Osteocyte (in vitro differentiated cells): ENCODE measurements around the gene ZNF718. TPM values are rescaled to one million over a fixed set of nuclear protein-coding genes. Genes with fewer than 3 reads are reported as not detected.

ENCODE experiments used
- DNase-seq: peaks from one replicate; pipeline ENCODE4 v3.0.0; 2021; ENCODE audit warnings: mixed read lengths; ENCODE audit not compliant: unreplicated experiment; ENCODE audit errors: extremely low spot score
- H3K27ac Mint-ChIP-seq: one replicate; pipeline ENCODE4 v1.8.0; 2021; ENCODE audit warnings: mild to moderate bottlenecking, mixed read lengths; ENCODE audit not compliant: unreplicated experiment
- H3K27me3 Mint-ChIP-seq: one replicate; pipeline ENCODE4 v1.8.0; 2021; ENCODE audit warnings: mixed read lengths; ENCODE audit not compliant: unreplicated experiment
- H3K36me3 Mint-ChIP-seq: one replicate; pipeline ENCODE4 v1.8.0; 2021; ENCODE audit warnings: mixed read lengths; ENCODE audit not compliant: unreplicated experiment
- H3K4me1 Mint-ChIP-seq: one replicate; pipeline ENCODE4 v1.8.0; 2021; ENCODE audit warnings: mixed read lengths; ENCODE audit not compliant: unreplicated experiment
- H3K4me3 Mint-ChIP-seq: one replicate; pipeline ENCODE4 v1.8.0; 2021; ENCODE audit warnings: mild to moderate bottlenecking, moderate library complexity, mixed read lengths; ENCODE audit not compliant: unreplicated experiment
- H3K9me3 Mint-ChIP-seq: one replicate; pipeline ENCODE4 v1.8.0; 2021; ENCODE audit warnings: mixed read lengths; ENCODE audit not compliant: unreplicated experiment
- total RNA-seq: library from RNA; stranded (reverse); gene quantifications from 2 replicates; pipeline ENCODE4 v1.2.1, GENCODE V29; 2021
- TF ChIP-seq, protein P1 (sequence below): fragments of 200-600 bp; sonication (generic); IDR thresholded peaks from 2 replicates; pipeline ENCODE4 v1.5.0; 2021; ENCODE audit warnings: antibody characterized with exemption, mild to moderate bottlenecking, moderate library complexity

Gene ZNF718
- total RNA-seq, 1 donor from 2014 or later, result 5.9 TPM

DNA sequence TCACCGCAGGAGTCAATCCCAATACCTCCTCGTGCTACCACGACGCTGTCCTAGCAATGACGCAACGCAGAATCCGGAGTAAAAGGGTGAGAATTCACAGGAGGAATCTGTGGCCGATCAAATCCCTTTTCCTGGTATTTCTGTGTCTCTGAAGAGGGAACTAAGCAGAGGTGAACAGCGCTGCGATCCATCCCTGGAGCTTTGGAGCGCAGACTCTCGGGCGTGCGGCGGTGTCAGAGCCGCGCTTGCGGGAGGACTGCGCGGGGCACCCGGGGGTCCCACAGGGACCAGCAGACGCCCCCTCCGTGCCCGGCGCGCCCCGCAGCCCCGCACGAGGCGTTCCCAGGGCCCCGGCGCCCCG is 17.2 kb upstream of the ZNF718 start:
- Mint-ChIP-seq H3K4me3 (no peak overlapping the region), H3K36me3 (no peaks in the 10 kb centered on the region), H3K27me3 (no peaks in the 10 kb centered on the region), H3K4me1 (no peaks in the 10 kb centered on the region), H3K9me3 (peaks cover 55% of the 10 kb centered on the region), H3K27ac (no peak overlapping the region)
- TF ChIP-seq, protein P1, sequence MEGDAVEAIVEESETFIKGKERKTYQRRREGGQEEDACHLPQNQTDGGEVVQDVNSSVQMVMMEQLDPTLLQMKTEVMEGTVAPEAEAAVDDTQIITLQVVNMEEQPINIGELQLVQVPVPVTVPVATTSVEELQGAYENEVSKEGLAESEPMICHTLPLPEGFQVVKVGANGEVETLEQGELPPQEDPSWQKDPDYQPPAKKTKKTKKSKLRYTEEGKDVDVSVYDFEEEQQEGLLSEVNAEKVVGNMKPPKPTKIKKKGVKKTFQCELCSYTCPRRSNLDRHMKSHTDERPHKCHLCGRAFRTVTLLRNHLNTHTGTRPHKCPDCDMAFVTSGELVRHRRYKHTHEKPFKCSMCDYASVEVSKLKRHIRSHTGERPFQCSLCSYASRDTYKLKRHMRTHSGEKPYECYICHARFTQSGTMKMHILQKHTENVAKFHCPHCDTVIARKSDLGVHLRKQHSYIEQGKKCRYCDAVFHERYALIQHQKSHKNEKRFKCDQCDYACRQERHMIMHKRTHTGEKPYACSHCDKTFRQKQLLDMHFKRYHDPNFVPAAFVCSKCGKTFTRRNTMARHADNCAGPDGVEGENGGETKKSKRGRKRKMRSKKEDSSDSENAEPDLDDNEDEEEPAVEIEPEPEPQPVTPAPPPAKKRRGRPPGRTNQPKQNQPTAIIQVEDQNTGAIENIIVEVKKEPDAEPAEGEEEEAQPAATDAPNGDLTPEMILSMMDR, result no peak
- no peak for DNase-seq

DNA sequence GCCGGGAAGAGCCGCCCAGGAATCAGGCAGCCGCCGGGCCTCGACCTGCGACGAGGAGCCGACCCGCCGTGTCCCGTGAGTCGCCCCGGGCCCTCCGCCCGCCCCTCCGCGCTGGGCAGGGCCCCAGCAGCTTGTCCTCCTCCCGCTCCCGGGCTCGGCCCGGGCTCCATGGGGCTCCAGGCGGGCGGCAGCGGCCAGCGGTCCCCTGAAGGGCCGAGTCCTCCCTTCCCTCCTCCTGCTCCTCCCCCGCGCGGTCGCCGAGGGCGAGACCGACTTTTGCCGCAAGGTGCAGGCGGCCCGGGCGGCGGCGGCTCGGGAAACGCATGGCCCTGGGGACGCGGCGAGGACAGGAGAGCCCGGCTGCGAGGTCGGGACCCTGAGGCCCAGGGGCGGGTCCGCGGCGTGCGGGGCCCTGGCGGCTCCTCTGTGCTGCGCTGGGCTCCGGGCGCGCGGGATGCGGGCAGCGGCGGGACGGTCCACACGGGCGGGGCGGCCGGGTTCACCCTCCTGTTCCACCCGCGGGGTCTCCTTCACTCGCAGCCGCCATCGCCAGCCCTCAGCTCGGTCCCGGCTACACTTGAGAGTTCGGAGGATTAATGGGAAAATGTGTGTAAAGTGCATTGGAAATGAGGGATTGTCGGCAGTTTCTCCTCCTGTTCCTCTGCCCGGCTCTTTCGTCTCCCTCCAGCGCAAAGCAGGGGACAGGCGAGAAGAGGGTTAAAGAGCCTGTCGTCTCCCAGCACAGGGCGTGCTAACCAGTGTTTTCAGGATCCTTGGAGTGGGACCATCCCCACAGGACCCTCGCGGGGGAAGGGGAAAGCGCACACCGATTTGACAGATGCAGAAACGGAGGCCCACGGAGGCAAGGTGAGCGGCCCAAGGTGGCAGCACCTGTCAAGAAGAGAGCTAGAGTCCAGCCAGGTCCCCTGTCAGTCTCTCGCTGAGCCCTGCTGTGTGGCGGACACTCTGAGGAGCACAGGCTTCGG is 16.6 kb upstream of the ZNF718 start:
- H3K36me3 Mint-ChIP-seq, result no peaks in the 10 kb centered on the region
- H3K4me3 Mint-ChIP-seq, result no peak overlapping the region
- H3K4me1 Mint-ChIP-seq, result no peaks in the 10 kb centered on the region
- no peak overlapping the region for H3K27ac Mint-ChIP-seq
- peaks cover 48% of the 10 kb centered on the region for H3K9me3 Mint-ChIP-seq
- no peak for DNase-seq
- TF ChIP-seq, protein P1, result no peak
- H3K27me3 Mint-ChIP-seq, result no peaks in the 10 kb centered on the region

DNA sequence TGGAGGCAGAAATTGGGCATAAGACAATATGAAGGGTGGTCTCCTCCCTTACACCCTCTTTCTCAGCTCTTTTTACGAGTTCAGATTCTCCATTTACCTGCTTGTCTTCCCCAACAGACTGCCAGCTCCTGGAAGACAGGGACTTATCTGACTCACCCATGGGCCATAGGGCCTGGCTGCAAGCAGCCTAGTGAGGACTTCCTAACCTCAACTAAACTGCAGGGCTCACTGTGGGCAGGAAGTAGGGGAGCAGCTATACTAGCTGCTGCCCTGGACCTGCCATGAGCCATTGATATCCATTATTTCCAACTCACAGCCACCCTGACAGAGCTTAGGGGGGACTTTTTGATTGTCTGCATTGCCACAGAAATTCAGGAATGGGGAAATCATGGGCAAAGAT is 11.5 kb upstream of the ZNF718 start:
- Mint-ChIP-seq H3K9me3 (peaks cover 40% of the 10 kb centered on the region), H3K4me1 (no peaks in the 10 kb centered on the region), H3K36me3 (no peaks in the 10 kb centered on the region), H3K27ac (no peak overlapping the region), H3K4me3 (no peak overlapping the region), H3K27me3 (no peaks in the 10 kb centered on the region)
- DNase-seq, result no peak
- TF ChIP-seq, protein P1, result no peak

DNA sequence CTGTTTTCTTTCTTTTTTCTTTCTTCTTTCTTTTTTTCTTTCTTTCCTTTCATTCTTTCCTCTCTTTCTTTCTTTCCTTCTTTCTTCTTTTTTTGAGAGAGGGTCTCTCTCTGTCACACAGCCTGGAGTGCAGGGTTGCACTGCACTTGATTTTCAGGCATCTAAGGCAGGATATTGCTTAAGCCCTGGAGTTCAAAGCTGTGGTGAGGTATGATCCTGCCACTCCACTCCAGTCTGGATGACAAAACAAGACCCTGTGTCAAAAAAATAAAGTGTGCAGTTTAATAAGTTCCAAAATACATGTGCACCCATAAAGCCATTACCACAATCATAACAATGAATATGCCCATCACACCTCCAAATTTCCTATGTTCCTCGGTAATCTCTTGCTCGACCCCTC is 10.6 kb upstream of the ZNF718 start:
- DNase-seq, result no peak
- H3K4me3 Mint-ChIP-seq, result no peak overlapping the region
- H3K36me3 Mint-ChIP-seq, result no peaks in the 10 kb centered on the region
- peaks cover 35% of the 10 kb centered on the region for H3K9me3 Mint-ChIP-seq
- no peaks in the 10 kb centered on the region for H3K27me3 Mint-ChIP-seq
- H3K27ac Mint-ChIP-seq, result no peak overlapping the region
- no peaks in the 10 kb centered on the region for H3K4me1 Mint-ChIP-seq
- TF ChIP-seq, protein P1, result no peak

DNA sequence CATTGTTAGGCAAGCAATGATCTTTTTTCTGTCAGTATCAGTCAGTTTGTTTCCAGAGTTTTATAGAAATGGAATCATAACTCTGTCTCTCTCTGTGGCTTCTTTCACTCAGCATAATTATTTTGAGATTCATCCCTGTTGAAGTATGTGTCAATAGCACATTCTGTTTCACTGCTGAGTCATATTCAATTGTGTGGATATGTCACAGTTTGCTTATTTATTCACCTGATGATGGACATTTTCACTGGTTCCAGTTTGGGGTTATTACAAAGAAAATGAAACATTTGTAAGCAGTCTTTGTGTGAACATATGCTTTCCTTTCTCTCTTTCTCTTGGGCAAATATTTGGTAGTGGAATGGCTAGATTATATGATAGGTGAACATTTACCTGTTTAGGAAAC is 10.2 kb upstream of the ZNF718 start:
- Mint-ChIP-seq H3K27ac (no peak overlapping the region), H3K9me3 (peaks cover 31% of the 10 kb centered on the region)

More for the DNA sequence above, 10.2 kb upstream of the ZNF718 start:
- no peak for DNase-seq
- Mint-ChIP-seq H3K27me3 (no peaks in the 10 kb centered on the region), H3K4me3 (no peak overlapping the region), H3K36me3 (no peaks in the 10 kb centered on the region), H3K4me1 (no peaks in the 10 kb centered on the region)
- TF ChIP-seq, protein P1, result no peak
